Small intestine (tissue), 7 donors: ENCODE data around the gene IL3. TPM values are rescaled to one million over a fixed set of nuclear protein-coding genes. Genes with fewer than 3 reads are reported as not detected.
A peak's percentile ranks its signal among the peaks of the same experiment; 100 is the strongest.

Experiments used
- DNase-seq, 2 donors: peaks; one replicate each; pipeline versions ENCODE4 v3.0.0 to v3.0.0-alpha.2; 2013
- FAIRE-seq: peaks from 2 replicates; lab custom pipeline; 2012; peaks lifted over from hg19 to GRCh38; lab: Jason Lieb, UNC
- H3K27ac ChIP-seq, 3 donors: one replicate each; pipeline ENCODE4 v1.5.1; 2013; ENCODE audit warnings: low read length in 2 of 3, mild to moderate bottlenecking in 2 of 3, control low read depth in 1 of 3, inconsistent platforms in 1 of 3, low read depth in 1 of 3, moderate library complexity in 1 of 3
- H3K27me3 ChIP-seq, 3 donors: one replicate each; pipeline ENCODE4 v1.6.1; 2013; ENCODE audit warnings: low read length in 3 of 3, inconsistent platforms in 1 of 3; ENCODE audit not compliant: control insufficient read depth in 3 of 3, insufficient read depth in 3 of 3
- H3K36me3 ChIP-seq, 3 donors: one replicate each; pipeline ENCODE4 v1.6.1; 2013; ENCODE audit warnings: low read length in 3 of 3, inconsistent platforms in 1 of 3, low read depth in 1 of 3, mild to moderate bottlenecking in 1 of 3, moderate library complexity in 1 of 3; ENCODE audit not compliant: control insufficient read depth in 3 of 3, insufficient read depth in 2 of 3
- H3K4me1 ChIP-seq, 3 donors: one replicate each; pipeline ENCODE4 v1.6.1; 2013; ENCODE audit warnings: low read length in 2 of 3, inconsistent platforms in 1 of 3, low read depth in 1 of 3, mild to moderate bottlenecking in 1 of 3, moderate library complexity in 1 of 3; ENCODE audit not compliant: control insufficient read depth in 3 of 3, insufficient read depth in 2 of 3
- H3K4me3 ChIP-seq, 3 donors: one replicate each; pipeline ENCODE4 v1.5.1; 2013; ENCODE audit warnings: low read length in 3 of 3, control low read depth in 1 of 3, inconsistent platforms in 1 of 3, low read depth in 1 of 3, mild to moderate bottlenecking in 1 of 3, moderate library complexity in 1 of 3
- H3K9me3 ChIP-seq, 2 donors: one replicate each; pipeline ENCODE4 v1.6.1; 2013; ENCODE audit warnings: low read depth in 1 of 2, low read length in 1 of 2; ENCODE audit not compliant: control insufficient read depth in 2 of 2, insufficient read depth in 1 of 2
- WGBS, 3 donors: extraction: QIAGEN DNeasy Blood & Tissue Kit; methylation state at CpG; one replicate each; pipeline ENCODE4 v1.1.7; 2013; 5-methylcytosine and 5-hydroxymethylcytosine counted together
- polyA plus RNA-seq, 4 donors: library from polyadenylated mRNA; stranded (reverse) in 3 of 4; unstranded in 1 of 4; fragments of 200-250 nt in 3 of 4; fragments of 120-200 nt in 1 of 4; gene quantifications; one replicate each; pipeline versions ENCODE4 v1.2.1 to v1.2.3, GENCODE V29; 2013
- donor health status: healthy with polysubstance abuse.
- donor health status: control.
- donor health status: control.
- donor health status: Bipolar disorder and iron deficiency.
- donor health status: healthy.

IL3 gene
- polyA plus RNA-seq, 4 donors, result not detected

DNA sequence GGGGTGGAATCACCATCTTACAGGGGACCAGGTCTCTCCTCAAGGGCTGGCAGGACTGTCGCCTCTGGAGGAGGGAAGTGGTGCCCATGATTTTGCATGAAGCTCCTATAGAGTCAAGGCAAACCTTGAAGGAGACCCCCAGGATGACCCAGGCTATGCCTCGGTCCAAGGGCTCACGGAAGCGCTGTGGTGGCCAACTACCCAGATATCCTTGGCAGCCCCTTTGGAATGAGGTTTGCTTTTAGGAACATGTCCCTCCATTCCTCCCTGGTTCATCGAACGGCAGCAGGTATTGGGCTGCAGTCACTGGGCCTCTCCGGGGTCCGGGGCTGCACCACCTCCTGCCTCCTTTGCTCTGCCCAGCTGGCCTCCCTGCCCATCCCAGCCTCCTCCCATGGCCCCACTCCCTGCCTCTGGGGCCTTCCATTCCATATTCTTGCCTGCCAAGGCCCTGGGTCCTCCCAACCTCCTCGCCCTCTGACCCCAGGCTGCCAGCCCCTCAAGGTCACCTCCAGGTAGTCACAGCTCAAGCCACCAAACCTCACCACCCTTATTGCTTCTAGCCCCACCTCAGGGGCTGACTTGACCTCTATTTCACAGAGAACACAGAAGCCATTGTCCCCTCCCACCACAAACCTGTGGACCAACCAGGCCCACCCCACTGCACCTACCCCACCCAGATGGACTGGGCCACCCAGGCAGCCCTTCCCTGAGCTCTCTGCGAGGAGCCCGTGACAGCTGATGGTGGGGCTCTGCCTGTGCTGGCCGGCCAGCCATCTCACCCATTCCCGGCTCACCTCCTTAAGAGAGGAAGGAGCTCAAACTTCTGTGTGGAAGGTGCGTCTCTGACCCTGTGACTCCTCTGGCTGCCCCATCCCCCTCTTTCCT is 3.6 kb upstream of the IL3 start:
- FAIRE-seq (no peak), DNase-seq (no peak)
- H3K4me1 ChIP-seq, result no peaks in the 10 kb centered on the region
- 83 to 89% (median 87%) methylated on average over 14 of the region's 14 CpGs for WGBS, 3 donors
- H3K27ac ChIP-seq, result no peak overlapping the region
- no peaks in the 10 kb centered on the region for H3K27me3 ChIP-seq
- no peak overlapping the region for H3K4me3 ChIP-seq
- no peaks in the 10 kb centered on the region for H3K9me3 ChIP-seq
- H3K36me3 ChIP-seq, result no peaks in the 10 kb centered on the region

DNA sequence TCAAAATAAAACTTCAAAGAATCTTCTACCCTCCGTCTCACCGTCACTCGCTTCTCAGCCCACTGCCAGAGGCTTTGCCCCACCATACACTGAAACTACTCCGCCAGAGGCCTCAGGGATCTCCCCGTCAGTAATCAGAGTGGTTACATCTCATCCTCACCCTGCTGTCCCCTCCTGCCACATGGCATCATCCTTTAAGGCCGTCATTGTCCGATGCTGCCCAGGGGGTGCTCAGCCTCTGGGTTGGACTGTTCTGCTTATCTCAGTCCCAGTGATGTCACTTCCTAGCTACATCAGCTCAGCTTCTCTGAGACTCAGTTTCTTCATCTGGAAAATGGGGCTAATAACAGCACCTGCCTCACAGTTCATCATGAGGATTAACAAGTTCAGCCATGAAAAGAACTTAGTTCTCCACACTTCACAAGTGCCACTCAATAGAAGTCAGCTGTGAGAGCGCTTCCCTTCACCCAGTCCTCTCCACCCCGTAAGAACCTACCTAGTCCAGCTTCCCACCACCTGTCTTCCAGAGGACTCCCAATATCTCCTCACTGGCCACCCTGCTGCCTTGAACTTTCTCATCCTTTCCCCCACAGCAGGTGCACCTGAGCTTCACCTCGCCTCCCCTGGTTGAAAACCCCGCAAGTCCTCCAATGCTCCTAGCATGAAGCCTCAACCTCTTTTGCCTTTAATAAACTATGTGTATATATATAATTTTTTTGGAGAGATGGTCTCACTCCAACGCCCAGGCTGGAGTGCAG is 2.8 kb upstream of the IL3 start:
- Histone ChIP-seq H3K27me3 (no peaks in the 10 kb centered on the region), H3K27ac (no peak overlapping the region), H3K36me3 (no peaks in the 10 kb centered on the region), H3K4me3 (no peak overlapping the region), H3K4me1 (no peaks in the 10 kb centered on the region), H3K9me3 (no peaks in the 10 kb centered on the region)
- DNase-seq (no peak), FAIRE-seq (no peak)
- WGBS, 3 donors, result 85 to 89% (median 89%) methylated on average over 12 of the region's 12 CpGs

DNA sequence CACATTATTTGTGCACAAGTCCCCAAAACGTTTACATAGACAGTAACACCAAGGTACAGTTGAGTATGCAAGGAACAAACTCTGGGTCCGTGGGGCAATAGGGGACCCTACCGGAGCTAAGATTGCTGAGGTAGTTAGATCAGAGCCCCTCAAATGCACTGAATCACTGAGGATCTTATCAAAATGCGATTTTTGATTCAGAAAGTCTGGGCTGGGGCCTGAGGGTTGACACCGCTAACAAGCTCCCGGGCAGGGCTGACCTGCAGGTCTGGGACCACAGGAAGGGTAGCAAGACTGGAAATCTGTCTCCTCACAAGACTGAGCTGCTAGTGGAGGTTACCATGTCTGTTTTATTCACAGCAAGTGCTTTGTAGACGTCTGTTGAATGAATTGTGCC is 1.8 kb upstream of the IL3 start:
- Histone ChIP-seq H3K27me3 (no peaks in the 10 kb centered on the region), H3K27ac (no peak overlapping the region), H3K4me3 (no peak overlapping the region), H3K4me1 (no peaks in the 10 kb centered on the region), H3K9me3 (no peaks in the 10 kb centered on the region), H3K36me3 (no peaks in the 10 kb centered on the region)
- FAIRE-seq (no peak), DNase-seq (no peak)
- WGBS, 3 donors, result 83 to 89% (median 87%) methylated on average over 7 of the region's 7 CpGs

DNA sequence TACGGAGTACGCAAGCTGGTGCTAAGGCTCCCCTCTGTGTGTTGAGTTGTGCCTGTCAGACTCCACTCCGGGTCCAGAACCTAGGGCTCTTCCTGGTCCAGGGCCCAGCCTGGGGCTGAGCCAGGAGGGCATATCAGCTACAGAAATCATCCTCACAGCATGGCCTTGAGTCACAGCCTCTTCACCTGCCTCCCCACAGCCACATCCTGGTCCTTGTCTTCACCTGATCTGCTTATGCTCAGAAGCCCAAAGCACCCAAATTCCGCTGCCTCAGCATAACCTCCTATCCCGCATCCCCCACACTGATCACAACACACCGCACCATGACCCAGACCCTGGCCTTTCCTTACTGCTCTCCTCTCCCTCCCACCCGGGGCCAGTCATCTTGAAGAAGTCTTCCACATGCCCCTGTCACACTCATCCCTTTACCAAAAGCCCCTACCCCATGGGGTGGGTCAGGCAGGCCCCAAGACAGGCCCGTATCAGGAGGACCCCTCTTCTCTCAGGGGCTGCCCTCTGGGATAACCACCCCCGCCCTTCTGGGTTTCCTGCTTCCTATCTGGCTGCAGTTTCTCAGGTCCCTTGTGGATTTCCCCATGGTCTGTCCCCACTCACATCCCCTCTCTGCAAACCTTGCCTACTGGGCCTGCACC is 1.3 kb upstream of the IL3 start:
- no peak overlapping the region for H3K4me3 ChIP-seq
- H3K27me3 ChIP-seq, result no peaks in the 10 kb centered on the region
- no peak overlapping the region for H3K27ac ChIP-seq
- no peaks in the 10 kb centered on the region for H3K4me1 ChIP-seq
- FAIRE-seq (no peak), DNase-seq (peak in 1 of 2 donors; percentile 20)
- no peaks in the 10 kb centered on the region for H3K36me3 ChIP-seq
- 81 to 84% (median 82%) methylated on average over 9 of the region's 9 CpGs for WGBS, 3 donors
- no peaks in the 10 kb centered on the region for H3K9me3 ChIP-seq

DNA sequence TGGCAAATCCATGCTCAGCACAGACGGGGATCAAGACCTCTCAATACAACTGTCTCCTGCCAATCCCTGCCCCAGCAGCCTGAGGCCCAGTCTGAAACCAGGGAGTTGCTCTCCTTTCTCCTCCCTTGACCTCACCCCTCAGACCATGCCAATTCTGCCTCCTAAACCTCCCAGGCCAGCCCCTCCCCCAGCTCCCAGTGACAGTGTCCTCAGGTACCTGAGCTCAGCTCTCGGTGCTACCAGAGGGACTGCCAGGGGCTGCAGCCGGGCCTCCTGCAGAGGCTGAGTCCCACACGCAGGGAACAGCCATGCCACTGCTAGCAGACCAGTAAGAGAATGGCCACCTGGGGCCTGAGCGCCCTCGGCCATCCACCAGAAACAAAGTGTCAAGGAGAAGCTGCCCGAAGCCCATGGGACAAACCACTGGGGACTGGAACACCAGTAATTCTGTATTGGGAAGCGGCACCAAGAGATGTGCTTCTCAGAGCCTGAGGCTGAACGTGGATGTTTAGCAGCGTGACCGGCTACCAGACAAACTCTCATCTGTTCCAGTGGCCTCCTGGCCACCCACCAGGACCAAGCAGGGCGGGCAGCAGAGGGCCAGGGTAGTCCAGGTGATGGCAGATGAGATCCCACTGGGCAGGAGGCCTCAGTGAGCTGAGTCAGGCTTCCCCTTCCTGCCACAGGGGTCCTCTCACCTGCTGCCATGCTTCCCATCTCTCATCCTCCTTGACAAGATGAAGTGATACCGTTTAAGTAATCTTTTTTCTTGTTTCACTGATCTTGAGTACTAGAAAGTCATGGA is 557 bp upstream of the IL3 start:
- no peaks in the 10 kb centered on the region for H3K4me1 ChIP-seq
- no peak overlapping the region for H3K4me3 ChIP-seq
- H3K27me3 ChIP-seq, result no peaks in the 10 kb centered on the region
- 89 to 91% (median 91%) methylated on average over 12 to 13 of the region's 13 CpGs for WGBS, 3 donors
- H3K36me3 ChIP-seq, result no peaks in the 10 kb centered on the region
- DNase-seq (no peak), FAIRE-seq (no peak)
- no peaks in the 10 kb centered on the region for H3K9me3 ChIP-seq
- H3K27ac ChIP-seq, result no peak overlapping the region

DNA sequence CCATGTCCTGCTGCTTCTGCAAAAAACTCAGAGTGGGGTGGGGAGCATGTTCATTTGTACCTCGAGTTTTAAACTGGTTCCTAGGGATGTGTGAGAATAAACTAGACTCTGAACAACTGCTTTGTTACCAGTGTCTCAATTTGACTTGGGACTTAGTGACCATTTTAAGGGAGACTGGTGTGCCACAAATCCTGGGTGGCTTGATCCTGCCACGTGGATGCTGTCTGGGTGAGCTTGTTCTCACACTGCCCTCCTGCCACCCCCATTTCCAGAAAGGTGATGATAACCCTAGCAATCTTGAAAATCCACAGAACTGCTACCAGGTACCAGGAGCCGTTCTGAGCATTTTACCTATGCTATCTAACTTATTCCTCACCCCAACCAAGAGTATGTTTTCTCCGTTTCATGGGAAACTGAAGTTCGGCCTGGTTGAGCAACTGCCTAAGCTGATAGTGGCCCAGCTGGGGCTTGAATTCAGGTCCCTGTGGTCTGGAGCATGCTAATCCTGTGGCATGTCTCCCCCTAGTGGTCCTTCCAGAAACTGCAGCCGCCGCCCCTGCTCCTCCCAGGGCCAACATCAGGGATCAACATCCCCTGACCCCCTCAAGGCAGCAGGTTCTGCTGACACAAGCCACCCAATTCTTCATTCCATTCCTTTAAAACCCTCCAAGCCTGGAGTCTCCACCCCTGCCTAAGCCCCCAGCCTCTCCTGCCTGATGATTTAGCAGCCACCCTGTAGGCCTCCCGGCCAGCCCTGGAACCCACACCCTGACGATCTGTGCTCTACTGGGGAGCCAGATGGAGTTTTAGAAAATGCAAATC is 2.8 kb downstream of the IL3 start:
- no peaks in the 10 kb centered on the region for H3K27me3 ChIP-seq
- H3K4me3 ChIP-seq, result no peak overlapping the region
- WGBS, 3 donors, result 26 to 42% (median 33%) methylated on average over 9 of the region's 9 CpGs
- H3K27ac ChIP-seq, result no peak overlapping the region
- no peaks in the 10 kb centered on the region for H3K9me3 ChIP-seq
- no peaks in the 10 kb centered on the region for H3K4me1 ChIP-seq
- no peaks in the 10 kb centered on the region for H3K36me3 ChIP-seq
- DNase-seq (peak; percentile 66 to 70), FAIRE-seq (no peak)

DNA sequence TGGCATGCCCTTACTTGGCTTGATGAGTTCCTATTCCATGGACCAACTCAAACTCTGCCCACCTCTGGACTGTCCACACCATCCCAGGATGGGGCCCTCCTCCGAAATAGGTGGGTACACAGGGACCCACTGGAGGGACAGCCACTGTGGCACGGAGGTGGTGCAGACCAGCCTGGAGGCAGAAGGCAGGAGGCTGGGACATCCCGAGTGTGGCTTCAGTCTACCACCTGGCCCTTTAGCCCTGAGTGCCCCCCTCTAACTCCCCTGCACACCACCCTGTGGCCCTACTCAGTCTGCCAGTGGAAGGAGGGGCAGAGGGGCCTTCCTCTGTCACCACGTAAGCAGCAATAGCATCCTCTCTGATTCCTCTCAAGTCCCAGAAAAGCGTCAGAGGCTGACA is 3.7 kb downstream of the IL3 start:
- 64 to 75% (median 68%) methylated on average over 5 of the region's 5 CpGs for WGBS, 3 donors
- Histone ChIP-seq H3K36me3 (no peaks in the 10 kb centered on the region), H3K4me3 (no peak overlapping the region), H3K27ac (no peak overlapping the region), H3K4me1 (no peaks in the 10 kb centered on the region), H3K27me3 (no peaks in the 10 kb centered on the region), H3K9me3 (no peaks in the 10 kb centered on the region)
- DNase-seq, result no peak
- no peak for FAIRE-seq
